Right lobe of liver (tissue), 6 donors: ENCODE results near the gene SPNS1. TPM values are rescaled to one million over a fixed set of nuclear protein-coding genes. Genes with fewer than 3 reads are reported as not detected.

ENCODE experiments used
- ATAC-seq, 4 donors: fragments of 200-7000 bp; cut with Tn5 transposase; one replicate each; pipeline ENCODE4 v1.9.1; 2020; ENCODE audit warnings: mild to moderate bottlenecking in 4 of 4, moderate library complexity in 4 of 4
- DNase-seq, 3 donors: peaks; one replicate each; pipeline ENCODE4 v3.0.0-alpha.2; 2020
- H3K27ac ChIP-seq, 3 donors: fragments of 200-600 bp; one replicate each; pipeline ENCODE4 v1.8.0; 2022
- H3K27me3 ChIP-seq, 2 donors: fragments of 200-600 bp; one replicate each; pipeline ENCODE4 v1.8.0; 2022
- H3K36me3 ChIP-seq, 4 donors: fragments of 200-600 bp; sonication (generic) in 1 of 4; one replicate each; pipeline versions ENCODE4 v1.5.1 to v1.8.0; 2017 to 2022; ENCODE audit warnings: control low read depth in 1 of 4
- H3K4me1 ChIP-seq, 4 donors: fragments of 200-600 bp; sonication (generic) in 1 of 4; one replicate each; pipeline versions ENCODE4 v1.5.1 to v1.8.0; 2017 to 2022; ENCODE audit warnings: control low read depth in 1 of 4
- H3K4me3 ChIP-seq, 3 donors: fragments of 200-600 bp; one replicate each; pipeline ENCODE4 v1.8.0; 2022
- H3K9me3 ChIP-seq, 4 donors: fragments of 200-600 bp; sonication (generic) in 1 of 4; one replicate each; pipeline versions ENCODE4 v1.5.1 to v1.8.0; 2017 to 2022; ENCODE audit warnings: control low read depth in 1 of 4
- CTCF ChIP-seq, 4 donors: fragments of 200-600 bp in 3 of 4; fragments of 450-650 bp in 1 of 4; IDR thresholded peaks; one replicate each; pipeline versions ENCODE4 v1.5.1 to v1.8.0; 2016 to 2022; ENCODE audit warnings: antibody characterized with exemption in 4 of 4, mild to moderate bottlenecking in 2 of 4
- POLR2A ChIP-seq: fragments of 450-650 bp; IDR thresholded peaks from one replicate; pipeline ENCODE4 v1.6.1; 2017; ENCODE audit warnings: antibody characterized with exemption, mild to moderate bottlenecking
- WGBS: methylation state at CpG from one replicate; pipeline ENCODE4 v1.1.6; 2018; ENCODE audit warnings: low coverage, low lambda C conversion rate; ENCODE audit not compliant: insufficient coverage; ENCODE audit errors: missing lambda C conversion rate; 5-methylcytosine and 5-hydroxymethylcytosine counted together
- intact Hi-C, 2 donors: fragments of 100-400 bp; cut with DNase I; formaldehyde crosslinking; loops; one replicate each; pipeline versions ENCODE4 v1.11.2 to v1.14.1; 2022
- total RNA-seq, 6 experiments: library from RNA; depleted of rRNA in 2 of 6; stranded (reverse); fragments of >200 nt in 2 of 6; fragmentation: NEBNext Ultra II Directional in 3 of 6; extraction: Animal tissue kit (Norgen Biotek cat#: 25700) in 3 of 6; gene quantifications; one replicate each; pipeline versions ENCODE4 v1.1.0 to v1.2.4, GENCODE V29; 2016 to 2023
- donor health status: DM: no; HTN: yes; CAD: no.
- donor health status: DM: no; HTN: no; CAD: no.
- donor health status: DM: no; HTN: no; CAD: no.
- donor health status: DM: no; HTN: yes; CAD: no.
- donor health status: DM: no; HTN: yes; CAD: no.

Gene SPNS1
- total RNA-seq, 6 experiments from 2014 or later, result 13.7 to 21.2 (median 17.7) TPM

GRCh38 chr16:28987170-28987853 lies 12.7 kb downstream of the SPNS1 start:
- H3K4me3 ChIP-seq, result no peak overlapping the region
- intact Hi-C loops, result no loop called here
- TF ChIP-seq POLR2A, result no peak
- TF ChIP-seq CTCF (IDR thresholded peaks at IDR 0.05), result no peak
- DNase-seq, result no peak
- H3K4me1 ChIP-seq, result no peaks in the 10 kb centered on the region
- no peaks in the 10 kb centered on the region for H3K9me3 ChIP-seq
- peaks cover 0 to 18% (median 0%) of the 10 kb centered on the region in 4 donors for H3K36me3 ChIP-seq
- no peak overlapping the region for H3K27ac ChIP-seq
- WGBS, result 90% methylated on average over 4 of the region's 4 CpGs
- H3K27me3 ChIP-seq, result no peaks in the 10 kb centered on the region
- no peak for ATAC-seq

- no peaks in the 10 kb centered on the region for H3K4me1 ChIP-seq
- intact Hi-C loops, result no loop called here
- ATAC-seq (no peak), DNase-seq (no peak)
- TF ChIP-seq CTCF (IDR thresholded peaks at IDR 0.05) (no peak), POLR2A (no peak)
- H3K27ac ChIP-seq, result no peak overlapping the region
- H3K27me3 ChIP-seq, result no peaks in the 10 kb centered on the region
- H3K4me3 ChIP-seq, result no peak overlapping the region
- no peaks in the 10 kb centered on the region for H3K9me3 ChIP-seq
- H3K36me3 ChIP-seq, result peaks cover 0 to 3% (median 0%) of the 10 kb centered on the region in 4 donors
- no CpG with 5 or more reads among the region's 14 CpGs for WGBS
These were observed 14.8 kb downstream of the SPNS1 start for GRCh38 chr16:28989363-28989762.

GRCh38 chr16:28990375-28991040 lies 15.9 kb downstream of the SPNS1 start:
- peaks cover 0 to 3% (median 0%) of the 10 kb centered on the region in 4 donors for H3K36me3 ChIP-seq
- intact Hi-C loops, result no loop called here
- WGBS, result 94% methylated on average over 5 of the region's 11 CpGs

GRCh38 chr16:28991687-28992086 lies 17.1 kb downstream of the SPNS1 start:
- H3K27me3 ChIP-seq, result no peaks in the 10 kb centered on the region
- TF ChIP-seq CTCF (IDR thresholded peaks at IDR 0.05) (no peak), POLR2A (no peak)
- WGBS, result 35% methylated on average over 5 of the region's 8 CpGs

More at GRCh38 chr16:28990375-28991040, 15.9 kb downstream of the SPNS1 start:
- no peaks in the 10 kb centered on the region for H3K4me1 ChIP-seq
- DNase-seq (no peak), ATAC-seq (no peak)
- TF ChIP-seq CTCF (IDR thresholded peaks at IDR 0.05) (no peak), POLR2A (no peak)
- H3K4me3 ChIP-seq, result no peak overlapping the region
- H3K27ac ChIP-seq, result no peak overlapping the region
- no peaks in the 10 kb centered on the region for H3K9me3 ChIP-seq
- H3K27me3 ChIP-seq, result no peaks in the 10 kb centered on the region

More at GRCh38 chr16:28991687-28992086, 17.1 kb downstream of the SPNS1 start:
- no peak overlapping the region for H3K27ac ChIP-seq
- DNase-seq, result no peak
- intact Hi-C loops, result no loop called here
- H3K4me3 ChIP-seq, result no peak overlapping the region
- ATAC-seq, result peak; percentile 21 to 57 (median 40)
- H3K4me1 ChIP-seq, result no peaks in the 10 kb centered on the region
- no peaks in the 10 kb centered on the region for H3K9me3 ChIP-seq
- peaks cover 0 to 3% (median 0%) of the 10 kb centered on the region in 4 donors for H3K36me3 ChIP-seq
